Stimulated activated naive CD4-positive, alpha-beta T cell treated with Interleukin-2 at 50 U/mL for 16 hours (primary cell): ENCODE data around the gene RARG.

Source experiments
- DNase-seq: peaks from one replicate; lab custom pipeline; 2025; lab: John Stamatoyannopoulos, UW

The RARG gene

DNA sequence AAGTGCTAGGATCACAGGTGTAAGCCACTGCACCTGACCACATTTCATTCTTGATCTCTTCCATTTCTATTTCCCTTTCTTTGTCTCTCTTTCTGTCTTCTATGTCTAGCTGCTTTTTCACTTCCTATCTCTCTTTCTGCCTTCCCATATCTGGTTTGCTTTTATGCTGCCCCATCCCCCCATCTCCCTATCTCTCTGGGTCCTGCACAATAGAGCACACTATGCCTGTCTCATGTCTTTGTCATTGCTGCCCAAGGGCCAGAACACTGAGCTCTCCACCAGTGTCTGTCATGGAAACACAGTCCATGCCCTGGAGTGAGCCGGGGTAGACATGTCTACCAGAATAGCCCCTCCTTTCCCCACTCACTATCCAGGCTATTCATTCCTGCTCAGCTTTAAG, 12.3 kb upstream of the RARG start:
- no peak for DNase-seq

GRCh38 chr12:53241623-53242412, 9.8 kb upstream of the RARG start:
- no peak for DNase-seq

DNA sequence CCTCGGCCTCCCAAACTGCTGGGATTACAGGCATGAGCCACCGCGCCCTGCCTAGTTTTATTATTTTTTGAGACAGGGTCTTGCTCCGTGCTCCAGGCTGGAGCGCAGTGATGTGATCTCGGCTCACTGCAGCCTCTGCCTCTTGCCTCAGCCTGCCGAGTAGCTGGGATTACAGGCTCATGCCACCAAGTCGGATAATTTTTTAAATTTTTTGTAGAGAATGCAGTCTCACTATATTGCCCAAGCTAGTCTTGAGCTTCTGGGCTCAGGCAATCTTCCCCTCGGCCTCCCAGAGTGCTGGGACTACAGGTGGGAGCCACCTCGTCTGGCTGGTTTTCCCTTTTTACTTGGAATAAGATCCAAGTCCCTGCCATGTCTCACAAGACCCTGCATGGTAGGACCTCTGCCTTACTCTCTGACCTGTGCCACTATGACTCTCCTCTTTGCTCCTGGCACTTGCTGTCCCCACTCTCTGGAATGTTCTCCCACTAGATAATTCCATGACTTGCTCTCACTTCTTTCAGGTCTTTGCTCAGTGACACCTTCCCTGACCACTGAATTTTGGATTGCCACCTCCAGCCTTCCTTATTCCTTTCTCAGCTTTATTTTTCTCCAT, 7.7 kb upstream of the RARG start:
- DNase-seq = no peak

DNA sequence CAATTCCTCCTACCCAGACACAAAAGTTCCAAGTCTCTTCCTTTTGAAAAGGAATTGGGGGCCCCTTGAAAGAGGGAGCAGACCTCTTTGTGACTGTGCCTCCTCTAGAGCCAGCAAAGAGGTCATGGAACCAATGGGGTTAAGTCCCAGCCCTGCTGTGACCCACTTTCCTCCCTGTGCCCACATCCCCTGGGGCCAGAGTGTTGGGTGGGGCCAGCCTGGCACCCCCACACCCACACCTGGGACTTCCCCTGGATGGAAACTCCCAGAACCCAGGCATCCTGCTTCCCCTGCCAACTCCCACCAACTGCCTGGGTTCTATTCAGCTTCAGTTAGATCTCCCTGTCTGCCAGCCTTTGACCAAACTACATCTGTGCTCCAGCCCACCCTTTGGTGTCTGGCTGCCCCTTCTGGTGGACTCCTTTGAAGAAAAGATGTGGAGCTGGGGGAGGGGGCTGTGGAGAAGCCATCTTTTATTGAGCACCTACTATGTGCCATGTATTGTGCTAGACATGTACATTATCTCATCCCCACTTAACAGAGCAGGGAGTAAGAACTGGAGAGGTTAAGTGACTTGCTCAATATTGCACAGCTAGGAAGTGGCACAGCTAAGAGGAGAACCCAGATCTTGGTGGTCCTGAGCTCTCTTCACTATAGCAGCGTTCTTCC, 4.6 kb upstream of the RARG start:
- peak; percentile 63 for DNase-seq

DNA sequence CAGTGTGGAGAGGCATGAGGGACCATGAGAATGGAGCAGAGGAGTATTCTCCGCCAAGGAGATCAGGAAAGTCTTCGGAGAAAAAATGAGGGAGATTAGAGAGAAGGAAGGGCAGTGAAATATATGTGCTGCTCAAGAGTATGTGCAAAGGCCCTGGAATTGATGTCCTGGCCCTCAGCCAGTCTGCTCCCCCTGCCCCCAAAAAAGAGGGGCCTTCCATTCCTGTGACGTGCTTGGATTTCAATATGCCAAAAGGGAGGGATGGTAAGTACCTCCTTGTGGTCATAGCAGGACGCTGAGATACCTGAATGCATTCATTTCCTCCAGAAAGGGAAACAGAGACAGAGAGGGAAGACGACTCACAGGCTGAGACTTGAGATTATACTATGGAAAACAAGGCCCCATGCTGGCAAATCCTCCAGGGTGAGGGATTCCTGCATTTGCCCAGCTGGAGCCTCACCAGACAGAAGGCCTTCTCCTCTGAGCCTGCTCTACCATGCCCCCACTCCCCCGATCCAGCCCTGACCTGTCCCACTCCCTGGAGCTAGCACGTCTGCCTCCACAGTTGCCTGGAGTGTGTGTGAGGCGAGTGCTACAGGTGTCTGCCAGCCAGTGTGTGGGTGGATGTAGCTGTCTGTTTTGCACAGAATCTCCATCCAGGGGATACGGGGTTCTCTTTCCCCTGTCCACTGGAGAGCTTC, 3.9 kb upstream of the RARG start:
- DNase-seq = peak; percentile 39

DNA sequence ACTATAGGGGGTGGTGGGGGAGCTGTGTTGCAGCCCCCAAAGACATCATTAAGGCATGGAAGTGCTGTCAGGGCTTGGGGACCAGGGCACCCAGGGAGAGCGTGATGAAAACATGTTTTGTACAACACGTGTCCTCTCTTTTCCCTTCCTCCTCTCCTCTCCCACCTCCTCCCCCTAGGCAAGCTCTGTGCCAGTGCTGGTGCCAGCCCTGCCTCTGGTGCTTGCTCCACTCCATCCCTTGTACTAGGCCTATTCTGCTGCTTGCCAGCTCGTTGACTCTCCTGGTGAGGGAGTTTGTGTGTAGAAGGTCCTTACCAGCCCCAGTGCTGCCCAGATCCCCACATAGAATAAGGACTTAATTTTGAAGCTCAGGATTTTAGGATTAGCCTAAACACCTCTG, 3.2 kb upstream of the RARG start:
- DNase-seq = no peak

GRCh38 chr12:53234271-53234914, 2.4 kb upstream of the RARG start:
- DNase-seq = peak; percentile 6

GRCh38 chr12:53233671-53234121, 1.7 kb upstream of the RARG start:
- no peak for DNase-seq

DNA sequence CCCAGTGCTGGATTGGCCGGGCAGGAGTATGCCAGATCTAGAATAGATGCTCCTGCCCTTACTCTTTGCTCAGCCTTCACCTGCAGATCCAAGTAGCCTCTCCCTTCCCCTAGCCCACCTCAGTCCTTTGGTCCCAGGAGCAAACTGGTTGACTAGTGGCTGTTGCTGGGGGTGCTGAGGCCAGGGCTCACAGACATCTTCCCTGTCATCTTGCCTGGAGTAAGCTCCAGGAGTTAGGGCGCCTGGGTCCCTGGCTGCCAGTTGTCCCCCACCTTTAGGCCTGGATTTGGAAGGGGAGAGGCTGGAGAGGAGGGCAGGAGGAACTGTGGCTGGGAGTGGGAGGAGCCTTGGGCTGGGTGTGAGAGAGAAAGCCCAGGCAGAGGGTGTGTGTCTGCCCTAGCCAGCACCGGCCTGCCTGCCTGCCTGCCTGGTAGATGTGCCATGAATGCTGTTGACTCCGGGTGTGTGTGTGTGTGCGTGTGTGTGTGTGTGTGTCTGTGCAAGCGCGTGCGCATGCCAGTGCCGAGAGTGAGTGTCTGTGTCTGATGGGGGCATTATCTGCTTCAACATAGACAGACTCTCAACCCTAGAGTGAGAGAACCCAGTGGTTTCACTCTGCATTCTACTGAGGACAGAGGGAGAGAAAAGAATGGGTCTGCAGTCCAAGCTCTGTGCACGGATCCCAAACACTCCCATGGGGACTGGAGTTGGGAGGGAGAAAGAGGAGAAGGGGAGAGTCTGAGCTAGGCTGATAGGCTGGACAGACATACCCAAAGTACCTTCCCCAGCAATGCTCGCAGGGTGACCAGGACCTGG, 845 bp upstream of the RARG start:
- peak; percentile 28 for DNase-seq

- no peak for DNase-seq
Measured at GRCh38 chr12:53231671-53231920, 413 bp downstream of the RARG start.

GRCh38 chr12:53230108-53230845, 1.7 kb downstream of the RARG start:
- peak; percentile 9 for DNase-seq

DNA sequence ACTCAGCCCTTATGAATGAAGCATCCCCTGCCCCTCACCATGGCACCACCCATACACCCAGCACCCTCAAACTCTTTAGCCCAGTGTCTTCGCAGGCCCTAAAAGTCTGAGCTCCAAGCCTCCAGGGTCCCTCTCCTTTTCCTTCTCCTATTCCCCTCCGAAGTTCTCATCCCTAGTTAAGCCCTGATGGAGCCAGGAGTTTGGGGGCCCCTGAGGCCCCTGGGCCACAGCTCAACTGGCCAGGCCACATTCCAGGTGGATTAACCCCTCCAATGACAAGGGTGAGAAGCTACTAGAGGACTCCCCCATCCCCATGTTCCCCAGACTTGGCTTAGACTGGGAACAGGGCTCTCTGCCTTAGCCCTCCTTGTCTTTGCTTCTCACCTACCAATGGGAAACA, 2.6 kb downstream of the RARG start:
- no peak for DNase-seq

GRCh38 chr12:53227836-53228235, 4.2 kb downstream of the RARG start:
- no peak for DNase-seq

- DNase-seq = no peak
Measured at GRCh38 chr12:53227341-53227740, 4.7 kb downstream of the RARG start.

GRCh38 chr12:53226815-53227214, 5.2 kb downstream of the RARG start:
- DNase-seq = no peak

GRCh38 chr12:53225635-53226424, 6.2 kb downstream of the RARG start:
- no peak for DNase-seq

DNA sequence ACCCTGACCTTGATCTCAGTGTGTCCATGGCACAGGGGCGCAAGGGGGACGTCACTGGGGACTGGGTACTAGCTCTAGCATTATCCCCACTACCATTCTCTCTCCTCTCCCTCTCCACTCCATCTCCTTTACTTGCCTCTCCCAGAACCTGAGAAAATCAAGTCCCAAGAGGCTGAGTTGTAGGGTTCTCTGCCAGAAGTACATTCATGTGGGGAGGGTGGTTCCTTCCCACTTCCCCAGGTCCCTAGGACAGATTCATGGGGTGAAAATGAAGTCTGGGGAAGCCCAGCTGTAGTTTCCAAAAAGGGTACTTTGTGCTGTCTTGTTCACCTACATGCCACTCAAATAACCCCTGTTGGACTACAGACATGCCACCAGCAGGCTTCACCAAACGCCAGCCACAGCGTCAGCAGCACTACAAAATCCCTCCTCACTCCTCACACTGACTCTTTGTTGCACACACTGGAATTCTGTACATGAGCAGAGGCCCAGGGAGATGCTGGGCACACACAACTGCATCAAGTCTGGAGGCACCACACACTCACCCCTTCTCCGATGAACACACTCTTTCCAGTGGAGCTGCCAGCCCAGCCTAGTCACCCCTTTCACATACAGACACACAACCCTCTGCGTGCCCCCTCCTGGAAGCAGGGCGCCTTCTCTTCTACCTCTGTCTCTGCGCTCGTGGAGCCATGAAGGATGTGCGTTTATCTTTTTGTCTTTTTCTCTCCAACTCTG, 6.9 kb downstream of the RARG start:
- DNase-seq = no peak

GRCh38 chr12:53224061-53224896, 7.7 kb downstream of the RARG start:
- DNase-seq = no peak
